ENCODE results near the gene TGFB3.

The TGFB3 gene

DNA sequence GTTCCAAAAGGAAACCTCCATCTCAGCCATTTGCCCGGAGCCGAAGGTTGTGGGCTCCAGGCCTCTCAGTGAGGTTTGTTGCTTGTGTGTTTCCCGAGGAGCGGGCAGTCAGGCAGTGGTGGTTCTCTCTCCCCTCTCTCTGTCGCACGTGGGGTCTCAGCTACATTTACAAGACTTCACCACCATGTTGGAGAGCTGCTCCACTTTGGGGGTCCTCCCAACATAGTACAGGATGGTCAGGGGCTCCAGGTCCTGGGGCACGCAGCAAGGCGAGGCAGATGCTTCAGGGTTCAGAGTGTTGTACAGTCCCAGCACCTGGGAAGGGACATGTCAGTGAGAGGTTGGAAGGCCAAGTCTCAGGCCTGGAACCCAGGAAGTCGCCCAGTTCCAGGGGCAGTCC lies 22.8 kb downstream of the TGFB3 start:
- no peak overlapping the region for H3K27ac ChIP-seq
- TF ChIP-seq, protein P1, sequence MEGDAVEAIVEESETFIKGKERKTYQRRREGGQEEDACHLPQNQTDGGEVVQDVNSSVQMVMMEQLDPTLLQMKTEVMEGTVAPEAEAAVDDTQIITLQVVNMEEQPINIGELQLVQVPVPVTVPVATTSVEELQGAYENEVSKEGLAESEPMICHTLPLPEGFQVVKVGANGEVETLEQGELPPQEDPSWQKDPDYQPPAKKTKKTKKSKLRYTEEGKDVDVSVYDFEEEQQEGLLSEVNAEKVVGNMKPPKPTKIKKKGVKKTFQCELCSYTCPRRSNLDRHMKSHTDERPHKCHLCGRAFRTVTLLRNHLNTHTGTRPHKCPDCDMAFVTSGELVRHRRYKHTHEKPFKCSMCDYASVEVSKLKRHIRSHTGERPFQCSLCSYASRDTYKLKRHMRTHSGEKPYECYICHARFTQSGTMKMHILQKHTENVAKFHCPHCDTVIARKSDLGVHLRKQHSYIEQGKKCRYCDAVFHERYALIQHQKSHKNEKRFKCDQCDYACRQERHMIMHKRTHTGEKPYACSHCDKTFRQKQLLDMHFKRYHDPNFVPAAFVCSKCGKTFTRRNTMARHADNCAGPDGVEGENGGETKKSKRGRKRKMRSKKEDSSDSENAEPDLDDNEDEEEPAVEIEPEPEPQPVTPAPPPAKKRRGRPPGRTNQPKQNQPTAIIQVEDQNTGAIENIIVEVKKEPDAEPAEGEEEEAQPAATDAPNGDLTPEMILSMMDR (conservative IDR thresholded peaks at IDR 0.05): no peak

DNA sequence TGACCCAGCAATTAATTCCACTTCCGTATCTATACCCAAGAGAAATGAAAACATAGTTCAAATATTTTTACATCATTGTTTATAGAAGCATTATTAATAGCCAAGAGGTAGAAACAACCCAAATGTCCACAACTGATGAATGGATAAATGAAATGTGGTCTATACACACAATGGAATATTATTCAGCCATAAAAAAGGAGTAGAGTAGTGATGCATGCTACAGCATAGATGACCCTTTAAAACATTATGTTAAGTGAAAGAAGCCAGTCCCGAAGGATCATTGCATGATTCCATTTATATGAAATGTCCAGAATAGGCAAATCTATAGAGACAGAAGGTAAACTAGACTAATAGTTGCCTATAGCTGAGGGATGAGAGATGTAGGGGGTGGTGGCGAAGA lies 29.3 kb downstream of the TGFB3 start:
- no peak overlapping the region for H3K27ac ChIP-seq
- TF ChIP-seq, protein P1 (conservative IDR thresholded peaks at IDR 0.05): no peak

DNA sequence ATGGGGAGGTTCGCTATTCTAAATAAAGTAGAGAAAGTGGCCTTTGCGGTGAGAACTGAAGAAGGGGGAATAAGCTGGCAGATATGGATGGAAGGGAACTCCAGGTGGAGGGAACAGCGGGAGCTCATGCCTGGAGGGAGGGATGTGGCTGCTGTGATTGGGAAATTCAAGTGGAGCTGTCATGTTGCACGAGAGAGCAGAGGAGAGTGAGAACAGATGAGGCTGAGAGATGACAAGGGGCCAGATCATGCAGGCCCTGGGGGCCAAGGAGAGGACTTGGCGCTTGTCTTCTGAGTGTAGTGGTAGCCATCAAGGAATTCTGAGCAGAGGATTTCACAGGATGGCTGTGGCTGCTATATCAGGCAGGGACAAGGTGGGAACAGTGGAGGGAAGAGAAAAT lies 35.0 kb downstream of the TGFB3 start:
- no peak overlapping the region for H3K27ac ChIP-seq
- TF ChIP-seq, protein P1 (conservative IDR thresholded peaks at IDR 0.05): no peak

DNA sequence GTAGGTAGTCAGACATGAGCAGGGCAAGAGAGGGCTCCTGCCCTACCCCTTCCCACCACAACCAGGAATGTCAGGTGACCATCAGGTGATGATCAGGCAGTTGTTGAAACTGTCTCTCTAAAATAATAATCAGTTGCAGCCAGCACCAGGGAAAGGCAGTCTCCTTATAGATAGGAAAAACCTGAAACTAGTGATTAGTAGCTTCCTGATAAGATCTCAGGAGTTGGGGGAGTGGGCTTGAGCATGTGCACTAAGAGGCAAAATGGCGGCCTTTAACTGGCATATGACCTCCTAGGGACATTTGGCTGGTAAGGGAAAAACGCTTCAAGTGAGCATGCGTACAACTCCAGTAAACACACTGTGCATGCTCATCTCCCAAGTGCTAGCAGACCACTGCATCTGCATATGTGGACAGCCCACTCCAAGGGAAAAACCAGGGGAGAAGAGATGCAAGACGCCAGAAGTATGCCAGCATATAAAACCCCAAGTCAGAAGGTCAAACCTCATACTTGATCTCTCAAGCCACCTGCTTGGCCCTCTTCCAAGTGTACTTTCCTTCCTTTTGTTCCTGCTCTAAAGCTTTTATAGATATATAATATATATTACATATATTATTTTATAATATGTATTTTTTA lies 37.1 kb downstream of the TGFB3 start:
- H3K27ac ChIP-seq: no peak overlapping the region
- TF ChIP-seq, protein P1 (conservative IDR thresholded peaks at IDR 0.05): no peak

DNA sequence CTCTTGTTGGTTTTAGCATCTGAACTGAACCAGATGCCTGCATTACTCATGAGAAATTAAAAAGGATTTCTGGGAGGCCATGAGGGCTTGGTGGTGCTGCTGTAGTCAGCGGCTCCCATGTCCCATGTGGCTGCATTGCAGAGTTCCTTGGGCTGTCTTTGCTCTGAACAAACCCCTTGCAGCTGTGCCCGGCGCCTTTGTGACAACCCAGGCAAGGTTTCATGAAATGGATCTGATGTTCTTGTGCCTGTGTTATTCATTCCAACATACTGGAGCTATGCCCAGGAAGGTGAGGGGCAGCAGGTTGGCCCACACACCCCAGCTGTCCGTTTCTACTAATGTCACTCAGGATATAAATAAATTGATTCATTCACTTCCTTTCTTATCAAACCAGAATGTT lies 40.8 kb downstream of the TGFB3 start:
- TF ChIP-seq, protein P1 (conservative IDR thresholded peaks at IDR 0.05): no peak
- no peak overlapping the region for H3K27ac ChIP-seq

DNA sequence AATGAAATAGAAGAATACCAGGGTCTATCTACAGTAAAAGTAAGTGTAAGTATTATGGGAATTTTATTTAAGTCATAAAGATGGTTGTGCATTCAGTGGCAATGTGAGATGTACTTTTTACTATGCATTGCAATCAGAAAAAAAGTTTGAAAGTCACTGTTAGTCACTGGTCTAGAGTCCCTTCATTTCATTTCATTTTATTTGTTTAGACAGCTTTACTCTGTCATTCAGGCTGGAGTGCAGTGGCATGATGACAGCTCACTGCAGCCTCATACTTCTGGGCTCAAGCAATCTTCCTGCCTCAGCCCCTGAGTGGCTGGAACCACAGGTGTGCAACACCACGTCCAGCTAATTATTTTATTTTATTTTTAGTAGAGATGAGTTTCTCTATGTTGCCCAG lies 42.6 kb downstream of the TGFB3 start:
- no peak overlapping the region for H3K27ac ChIP-seq
- TF ChIP-seq, protein P1 (conservative IDR thresholded peaks at IDR 0.05): no peak

DNA sequence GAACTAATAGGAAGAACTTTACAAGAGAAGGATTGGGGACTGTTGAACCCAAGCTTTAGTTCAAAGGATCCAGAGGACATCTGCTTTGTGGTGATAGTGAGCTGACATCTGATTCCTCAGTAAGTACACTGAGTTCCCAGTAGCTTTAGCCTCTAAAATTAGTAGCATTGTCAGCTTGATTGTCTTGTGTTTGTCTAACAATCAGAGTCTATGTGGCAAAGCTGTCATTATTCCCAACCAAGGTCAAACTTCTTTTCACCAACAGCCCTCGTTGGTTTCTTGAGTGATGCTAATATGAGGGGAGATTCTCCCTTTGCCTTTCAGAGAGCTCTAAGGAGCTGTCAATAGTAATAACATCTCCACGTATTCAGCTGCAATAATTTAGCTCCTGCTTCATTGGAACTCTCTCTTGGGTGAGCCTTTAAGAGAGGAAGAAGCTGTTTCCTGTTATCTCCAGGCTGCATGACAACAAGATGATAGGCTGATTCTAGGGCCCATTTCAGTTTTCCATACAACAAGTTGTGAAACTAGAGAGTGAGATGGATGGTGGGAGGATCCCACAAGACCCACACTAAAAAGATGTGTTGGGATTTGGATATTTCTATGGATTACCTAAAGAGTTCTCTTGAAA lies 46.7 kb downstream of the TGFB3 start:
- no peak overlapping the region for H3K27ac ChIP-seq
- TF ChIP-seq, protein P1 (conservative IDR thresholded peaks at IDR 0.05): no peak
